GM23338 (cell line): ENCODE data around the gene FNDC1. TPM values are rescaled to one million over a fixed set of nuclear protein-coding genes. Genes with fewer than 3 reads are reported as not detected.

ENCODE experiments used
- ATAC-seq: fragments of 200-7000 bp; cut with Tn5 transposase; 3 replicates; pipeline ENCODE4 v1.9.1; 2020
- DNase-seq: peaks from one replicate; pipeline ENCODE4 v3.0.0-alpha.2; 2015; ENCODE audit warnings: low spot score
- H2AFZ ChIP-seq: fragments of 200-600 bp; sonication (generic); 2 replicates; pipeline ENCODE4 v1.8.0; 2016; ENCODE audit warnings: antibody characterized with exemption, mild to moderate bottlenecking, moderate library complexity
- H3F3A ChIP-seq: fragments of 200-600 bp; sonication (generic); replicated peaks from 2 replicates; pipeline ENCODE4 v1.8.0; 2017; ENCODE audit warnings: antibody characterized with exemption, mixed run types, low read depth
- H3K27ac ChIP-seq: fragments of 200-600 bp; sonication (generic); 2 replicates; pipeline ENCODE4 v1.6.1; 2016; ENCODE audit warnings: low read depth
- H3K27me3 ChIP-seq: fragments of 200-600 bp; sonication (generic); 2 replicates; pipeline ENCODE4 v1.8.0; 2016; ENCODE audit warnings: mild to moderate bottlenecking, mixed run types, moderate library complexity; ENCODE audit not compliant: insufficient read depth
- H3K36me3 ChIP-seq: fragments of 200-600 bp; sonication (generic); 2 replicates; pipeline ENCODE4 v1.8.0; 2016; ENCODE audit warnings: mild to moderate bottlenecking; ENCODE audit not compliant: insufficient read depth
- H3K4me1 ChIP-seq: fragments of 200-600 bp; sonication (generic); 2 replicates; pipeline ENCODE4 v1.8.0; 2016; ENCODE audit warnings: mild to moderate bottlenecking, moderate library complexity; ENCODE audit not compliant: insufficient read depth
- H3K4me2 ChIP-seq: fragments of 200-600 bp; sonication (generic); 2 replicates; pipeline ENCODE4 v1.7.1; 2017; ENCODE audit warnings: mixed run types
- H3K4me3 ChIP-seq: fragments of 200-600 bp; sonication (generic); 2 replicates; pipeline ENCODE4 v1.6.1; 2016; ENCODE audit warnings: mixed run types
- H3K79me2 ChIP-seq: fragments of 200-600 bp; sonication (generic); replicated peaks from 2 replicates; pipeline ENCODE4 v1.8.0; 2017; ENCODE audit warnings: mild to moderate bottlenecking; ENCODE audit not compliant: insufficient read depth
- H3K9me2 ChIP-seq: fragments of 200-600 bp; sonication (generic); 2 replicates; pipeline ENCODE4 v1.8.0; 2017; ENCODE audit not compliant: insufficient read depth
- H4K20me1 ChIP-seq: fragments of 200-600 bp; sonication (generic); replicated peaks from 2 replicates; pipeline ENCODE4 v1.8.0; 2017; ENCODE audit warnings: mild to moderate bottlenecking; ENCODE audit not compliant: insufficient read depth
- H3K27ac Mint-ChIP-seq: 2 replicates; pipeline ENCODE4 v1.8.0; 2020; ENCODE audit warnings: inconsistent platforms, mild to moderate bottlenecking, moderate library complexity, mixed read lengths
- H3K27me3 Mint-ChIP-seq: 3 replicates; pipeline ENCODE4 v1.8.0; 2022; ENCODE audit warnings: low read depth, mild to moderate bottlenecking, moderate library complexity, mixed read lengths, inconsistent platforms; ENCODE audit not compliant: insufficient read depth, poor library complexity
- H3K36me3 Mint-ChIP-seq: 3 replicates; pipeline ENCODE4 v1.8.0; 2021; ENCODE audit warnings: low read depth, mild to moderate bottlenecking, inconsistent platforms, moderate library complexity, mixed read lengths
- H3K4me1 Mint-ChIP-seq: 3 replicates; pipeline ENCODE4 v1.8.0; 2020; ENCODE audit warnings: mild to moderate bottlenecking, inconsistent platforms, mixed read lengths
- H3K4me3 Mint-ChIP-seq: 3 replicates; pipeline ENCODE4 v1.8.0; 2021; ENCODE audit warnings: moderate library complexity, mild to moderate bottlenecking, inconsistent platforms, mixed read lengths
- H3K9me3 Mint-ChIP-seq: 3 replicates; pipeline ENCODE4 v1.8.0; 2020; ENCODE audit warnings: moderate library complexity, mild to moderate bottlenecking, inconsistent platforms, mixed read lengths
- CTCF ChIP-seq, 2 experiments: fragments of 200-600 bp in 1 of 2; sonication (generic) in 1 of 2; conservative IDR thresholded peaks; 2 replicates each; pipeline versions ENCODE4 v1.5.1 to v1.6.1; 2016 to 2017; ENCODE audit warnings: antibody characterized with exemption in 2 of 2, low read depth in 2 of 2, mild to moderate bottlenecking in 2 of 2, moderate library complexity in 1 of 2
- JUNB ChIP-seq: IDR thresholded peaks from one replicate; pipeline ENCODE4 v1.6.1; 2016; ENCODE audit warnings: antibody characterized with exemption; ENCODE audit not compliant: unreplicated experiment
- NANOG ChIP-seq: IDR thresholded peaks from 2 replicates; pipeline ENCODE4 v1.6.1; 2016; ENCODE audit warnings: antibody characterized with exemption, borderline replicate concordance
- POLR2AphosphoS5 ChIP-seq: IDR thresholded peaks from 2 replicates; pipeline ENCODE4 v1.6.1; 2016; ENCODE audit warnings: antibody characterized with exemption, low read depth
- REST ChIP-seq: IDR thresholded peaks from one replicate; pipeline ENCODE4 v1.6.1; 2018; ENCODE audit warnings: antibody characterized with exemption; ENCODE audit not compliant: unreplicated experiment
- ZNF114 ChIP-seq: fragments of 250-450 bp; sonication (Bioruptor Pico); IDR thresholded peaks from 2 replicates; pipeline ENCODE4 v1.5.0; 2020; ENCODE audit warnings: mild to moderate bottlenecking, moderate library complexity
- ZNF331 ChIP-seq: fragments of 250-450 bp; sonication (Bioruptor Pico); IDR thresholded peaks from 2 replicates; pipeline ENCODE4 v1.5.0; 2020; ENCODE audit warnings: low read depth, mild to moderate bottlenecking, moderate library complexity
- ZNF462 ChIP-seq: fragments of 250-450 bp; sonication (Bioruptor Pico); IDR thresholded peaks from 2 replicates; pipeline ENCODE4 v1.5.0; 2020; ENCODE audit warnings: mild to moderate bottlenecking, moderate library complexity
- polyA plus RNA-seq: library from polyadenylated mRNA; unstranded; fragments of >200 nt; fragmentation: Nextera tagmentation; extraction: Ambion mirVana; gene quantifications from 2 replicates; pipeline ENCODE4 v1.2.1, GENCODE V29; 2016
- total RNA-seq: library from RNA; depleted of rRNA; stranded (reverse); fragments of >200 nt; shearing (Covaris generic); gene quantifications from 2 replicates; pipeline ENCODE4 v1.2.3, GENCODE V29; 2014

Gene FNDC1
- total and polyA plus RNA-seq, 2 experiments from 2014 or later = 0.38 to 0.57 TPM

- H2AFZ ChIP-seq = no peak overlapping the region
- no peak overlapping the region for H3K4me3 Mint-ChIP-seq
- H3K27me3 ChIP-seq = no peaks in the 10 kb centered on the region
- no peaks in the 10 kb centered on the region for H3K79me2 ChIP-seq
- no peaks in the 10 kb centered on the region for H3F3A ChIP-seq
- H3K9me2 ChIP-seq = no peaks in the 10 kb centered on the region
- no peak overlapping the region for H3K27ac Mint-ChIP-seq
- DNase-seq (no peak), ATAC-seq (no peak)
- H3K27ac ChIP-seq = no peak overlapping the region
- no peaks in the 10 kb centered on the region for H3K36me3 Mint-ChIP-seq
- no peaks in the 10 kb centered on the region for H3K36me3 ChIP-seq
- H3K4me2 ChIP-seq = no peak overlapping the region
- no peaks in the 10 kb centered on the region; the same call in 2 of the 3 replicates for H3K9me3 Mint-ChIP-seq
- H4K20me1 ChIP-seq = no peaks in the 10 kb centered on the region
- no peaks in the 10 kb centered on the region for H3K27me3 Mint-ChIP-seq
- H3K4me1 ChIP-seq = no peaks in the 10 kb centered on the region
- H3K4me3 ChIP-seq = no peak overlapping the region
- TF ChIP-seq CTCF (conservative IDR thresholded peaks at IDR 0.05; ENCODE audit: low read depth in 2 of 2) (no peak), NANOG (no peak), ZNF114 (CRISPR knock-in tag) (no peak), ZNF331 (no peak), JUNB (no peak), ZNF462 (CRISPR knock-in tag) (no peak), POLR2AphosphoS5 (no peak), REST (no peak)
- no peaks in the 10 kb centered on the region for H3K4me1 Mint-ChIP-seq
These were observed 93.4 kb downstream of the FNDC1 start for GRCh38 chr6:159262586-159262985.
